Fibroblast of pulmonary artery (primary cell): Measurements from ENCODE around the gene NR3C2.
A peak's percentile ranks its signal among the peaks of the same experiment; 100 is the strongest.

Source experiments
- DNase-seq: peaks from one replicate; pipeline ENCODE4 v3.0.0-alpha.2; 2010; ENCODE audit warnings: low read depth
- H3K4me3 ChIP-seq: replicated peaks from 2 replicates; pipeline ENCODE4 v1.5.1; 2011; ENCODE audit warnings: low read depth, mild to moderate bottlenecking, control low read depth, low read length, moderate library complexity
- CTCF ChIP-seq: IDR thresholded peaks from 2 replicates; pipeline ENCODE4 v1.5.1; 2011; ENCODE audit warnings: mild to moderate bottlenecking, control low read depth, low read length, inconsistent platforms; ENCODE audit errors: missing control alignments

The NR3C2 gene

DNA sequence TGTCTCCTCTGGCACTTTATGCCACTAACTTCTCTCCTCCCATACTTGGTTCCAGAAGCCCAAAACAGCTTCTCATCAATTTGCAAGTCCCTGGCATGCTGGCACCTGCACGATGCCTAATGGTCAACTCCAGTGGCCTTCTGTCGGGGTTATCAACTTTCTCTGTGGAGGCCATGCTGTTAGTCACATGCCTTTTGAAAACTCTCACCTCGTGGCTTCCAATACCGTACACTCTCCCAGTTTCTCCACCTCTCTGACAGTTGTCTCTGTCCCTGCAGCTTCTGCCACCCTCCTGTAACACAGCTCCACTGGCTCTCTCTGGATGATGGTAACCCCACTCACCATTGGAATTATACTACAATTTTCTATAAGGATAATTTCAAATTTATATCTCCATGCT lies 324.0 kb downstream of the NR3C2 start:
- no peak for DNase-seq
- TF ChIP-seq CTCF: no peak
- no peak overlapping the region for H3K4me3 ChIP-seq

- no peak overlapping the region for H3K4me3 ChIP-seq
- TF ChIP-seq CTCF: no peak
- no peak for DNase-seq
Measured at GRCh38 chr4:148116969-148117368, 325.2 kb downstream of the NR3C2 start.

GRCh38 chr4:148116264-148116663 lies 325.9 kb downstream of the NR3C2 start:
- H3K4me3 ChIP-seq: no peak overlapping the region
- no peak for TF ChIP-seq CTCF
- peak; percentile 66 for DNase-seq

GRCh38 chr4:148114436-148114835 lies 327.8 kb downstream of the NR3C2 start:
- H3K4me3 ChIP-seq: no peak overlapping the region
- DNase-seq: no peak
- no peak for TF ChIP-seq CTCF

GRCh38 chr4:148112231-148112982 lies 329.8 kb downstream of the NR3C2 start:
- DNase-seq: peak; percentile 43
- no peak for TF ChIP-seq CTCF

DNA sequence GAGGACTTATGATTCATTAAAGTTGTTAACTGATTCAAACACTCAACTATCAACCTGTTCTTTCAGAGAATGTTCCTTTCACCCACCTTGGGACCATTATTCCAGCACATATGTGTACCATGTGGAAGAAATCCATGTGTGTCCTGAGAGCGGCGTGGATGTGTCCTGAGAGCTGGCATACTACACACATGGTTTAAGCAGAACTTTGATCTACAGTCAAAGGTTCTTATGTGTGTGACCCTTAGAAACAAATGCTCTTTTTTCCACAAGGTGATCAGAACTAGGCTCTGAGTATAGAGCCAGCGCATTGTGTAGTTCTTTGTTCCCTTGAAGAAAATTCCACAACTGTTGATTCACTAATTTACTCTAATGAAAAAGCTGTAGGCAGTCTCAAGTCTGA lies 332.0 kb downstream of the NR3C2 start:
- no peak for DNase-seq
- H3K4me3 ChIP-seq: no peak overlapping the region
- no peak for TF ChIP-seq CTCF

More at GRCh38 chr4:148112231-148112982, 329.8 kb downstream of the NR3C2 start:
- no peak overlapping the region for H3K4me3 ChIP-seq

DNA sequence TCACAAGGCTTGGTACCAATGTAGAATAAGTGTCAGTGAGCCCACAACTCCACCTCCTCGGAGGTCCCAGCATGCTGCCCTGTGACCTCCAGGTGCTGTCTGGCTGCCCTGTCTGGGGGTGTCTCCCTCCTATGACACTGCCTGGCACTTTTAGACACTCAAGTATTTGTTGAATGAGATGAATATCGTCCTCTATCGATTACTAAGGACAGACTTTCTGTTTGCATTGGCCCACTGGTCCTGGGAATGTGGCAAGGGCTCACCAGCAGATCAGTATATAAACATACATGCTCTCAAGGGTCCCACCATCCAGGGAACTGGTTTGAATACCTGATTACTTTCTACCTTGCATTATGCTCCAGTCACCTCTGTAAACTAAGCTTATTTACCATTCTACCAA lies 333.0 kb downstream of the NR3C2 start:
- no peak for DNase-seq
- no peak for TF ChIP-seq CTCF
- H3K4me3 ChIP-seq: no peak overlapping the region
